ENCODE measurements around the gene ZNF830. TPM values are rescaled to one million over a fixed set of nuclear protein-coding genes. Genes with fewer than 3 reads are reported as not detected.

The ZNF830 gene
- total and polyA plus RNA-seq, 9 of the 15 experiments (the other 6 are each of a cell fraction or from before 2014, with no cell fraction given) = 13.1 to 28.7 (median 21.7) TPM

DNA sequence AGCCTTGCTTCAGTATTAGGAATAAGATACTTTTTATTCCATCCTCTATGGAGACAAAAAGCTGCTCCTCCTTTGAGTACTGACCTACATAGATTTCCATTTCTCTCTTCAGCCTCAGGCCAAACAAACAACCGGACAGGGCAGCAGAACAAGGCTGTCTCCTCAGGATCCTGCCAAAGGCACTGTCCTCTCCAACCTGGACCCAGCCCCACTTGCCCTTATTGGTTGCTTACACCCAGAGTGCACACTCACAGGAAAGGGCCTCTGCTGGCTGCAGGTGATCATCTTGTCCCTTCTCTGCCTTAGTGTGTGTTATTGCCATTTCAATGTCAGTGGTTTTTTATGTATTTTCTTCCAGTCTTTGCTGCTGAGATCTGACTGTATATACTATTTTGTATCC is 45.6 kb downstream of the ZNF830 start:
- ChIA-PET POLR2A (interaction anchor here (0.9 to 1.4 kb wide), 5 partner anchors 9 to 124 kb away, joined by 3 to 5 read pairs (median 3); no protein-coding TSS in a partner anchor), CTCF (ENCODE audit: low intra/inter-chr PET ratio) (no interaction called here)
- intact Hi-C loops (cut with micrococcal nuclease) (no loop called here), in situ Hi-C loops (cut with MboI) (no loop called here)
- H3K9ac ChIP-seq (ENCODE audit: insufficient read depth in 1 of 2, low read depth in 2 of 2, low read length in 2 of 2) = no peak overlapping the region
- no peaks in the 10 kb centered on the region for H4K20me1 ChIP-seq (replicated peaks; ENCODE audit: control insufficient read depth, insufficient read depth, low read length)
- ATAC-seq = peak; percentile 11; the same call in 1 of the 3 replicates
- no peaks in the 10 kb centered on the region for H3K79me2 ChIP-seq (ENCODE audit: control insufficient read depth, insufficient read depth, low read length)
- no peaks in the 10 kb centered on the region for H3K9me1 ChIP-seq (ENCODE audit: control insufficient read depth, insufficient read depth, low read length)
- no peak overlapping the region for H2AFZ ChIP-seq (ENCODE audit: low read depth, low read length)
- 64% methylated on average over 1 of the region's 1 CpG for WGBS (ENCODE audit: insufficient coverage, low coverage, missing lambda C conversion rate)
- no peak overlapping the region for H3K4me3 ChIP-seq
- H3K27me3 ChIP-seq (ENCODE audit: control insufficient read depth in 2 of 2, insufficient read depth in 2 of 2, low read length in 2 of 2) = no peaks in the 10 kb centered on the region
- no peak overlapping the region for H3K27ac ChIP-seq (ENCODE audit: extremely low read depth, low read depth, low read length)
- no peak for FAIRE-seq
- H3K4me2 ChIP-seq (ENCODE audit: insufficient read depth, low read length) = no peak overlapping the region
- no peak for DNase-seq (ENCODE audit: extremely low read depth in 1 of 4, low spot score in 3 of 4)
- H3K9me3 ChIP-seq (replicated peaks; ENCODE audit: control insufficient read depth, insufficient read depth, low read depth, low read length) = no peaks in the 10 kb centered on the region
- BruUV-seq (replicated peaks) = no TSS peak
- H3K4me1 ChIP-seq (replicated peaks in 1 of 2; ENCODE audit: control insufficient read depth in 2 of 2, insufficient read depth in 2 of 2, low read length in 2 of 2) = no peaks in the 10 kb centered on the region
- H3K36me3 ChIP-seq (ENCODE audit: control insufficient read depth, insufficient read depth, low read length) = peaks cover 76% of the 10 kb centered on the region
- TF ChIP-seq, protein P1, sequence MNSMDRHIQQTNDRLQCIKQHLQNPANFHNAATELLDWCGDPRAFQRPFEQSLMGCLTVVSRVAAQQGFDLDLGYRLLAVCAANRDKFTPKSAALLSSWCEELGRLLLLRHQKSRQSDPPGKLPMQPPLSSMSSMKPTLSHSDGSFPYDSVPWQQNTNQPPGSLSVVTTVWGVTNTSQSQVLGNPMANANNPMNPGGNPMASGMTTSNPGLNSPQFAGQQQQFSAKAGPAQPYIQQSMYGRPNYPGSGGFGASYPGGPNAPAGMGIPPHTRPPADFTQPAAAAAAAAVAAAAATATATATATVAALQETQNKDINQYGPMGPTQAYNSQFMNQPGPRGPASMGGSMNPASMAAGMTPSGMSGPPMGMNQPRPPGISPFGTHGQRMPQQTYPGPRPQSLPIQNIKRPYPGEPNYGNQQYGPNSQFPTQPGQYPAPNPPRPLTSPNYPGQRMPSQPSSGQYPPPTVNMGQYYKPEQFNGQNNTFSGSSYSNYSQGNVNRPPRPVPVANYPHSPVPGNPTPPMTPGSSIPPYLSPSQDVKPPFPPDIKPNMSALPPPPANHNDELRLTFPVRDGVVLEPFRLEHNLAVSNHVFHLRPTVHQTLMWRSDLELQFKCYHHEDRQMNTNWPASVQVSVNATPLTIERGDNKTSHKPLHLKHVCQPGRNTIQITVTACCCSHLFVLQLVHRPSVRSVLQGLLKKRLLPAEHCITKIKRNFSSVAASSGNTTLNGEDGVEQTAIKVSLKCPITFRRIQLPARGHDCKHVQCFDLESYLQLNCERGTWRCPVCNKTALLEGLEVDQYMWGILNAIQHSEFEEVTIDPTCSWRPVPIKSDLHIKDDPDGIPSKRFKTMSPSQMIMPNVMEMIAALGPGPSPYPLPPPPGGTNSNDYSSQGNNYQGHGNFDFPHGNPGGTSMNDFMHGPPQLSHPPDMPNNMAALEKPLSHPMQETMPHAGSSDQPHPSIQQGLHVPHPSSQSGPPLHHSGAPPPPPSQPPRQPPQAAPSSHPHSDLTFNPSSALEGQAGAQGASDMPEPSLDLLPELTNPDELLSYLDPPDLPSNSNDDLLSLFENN (IDR thresholded peaks at IDR 0.05; ENCODE audit: low read depth in 2 of 2, low read length in 2 of 2) = no peak
- TF ChIP-seq ZNF696 (CRISPR knock-in tag; conservative IDR thresholded peaks at IDR 0.05) (no peak), MCM2 (IDR thresholded peaks at IDR 0.05; ENCODE audit: low read depth) (no peak), SRF (CRISPR knock-in tag; IDR thresholded peaks at IDR 0.05) (no peak), SMARCA4 (IDR thresholded peaks at IDR 0.05) (no peak), POLR2A (conservative IDR thresholded peaks at IDR 0.05) (no peak), ZFX (CRISPR knock-in tag; IDR thresholded peaks at IDR 0.05) (no peak), PYGO2 (tag; IDR thresholded peaks at IDR 0.05) (no peak), CBX1 (IDR thresholded peaks at IDR 0.05; ENCODE audit: low read depth) (no peak)
- TF ChIP-seq, protein P2, sequence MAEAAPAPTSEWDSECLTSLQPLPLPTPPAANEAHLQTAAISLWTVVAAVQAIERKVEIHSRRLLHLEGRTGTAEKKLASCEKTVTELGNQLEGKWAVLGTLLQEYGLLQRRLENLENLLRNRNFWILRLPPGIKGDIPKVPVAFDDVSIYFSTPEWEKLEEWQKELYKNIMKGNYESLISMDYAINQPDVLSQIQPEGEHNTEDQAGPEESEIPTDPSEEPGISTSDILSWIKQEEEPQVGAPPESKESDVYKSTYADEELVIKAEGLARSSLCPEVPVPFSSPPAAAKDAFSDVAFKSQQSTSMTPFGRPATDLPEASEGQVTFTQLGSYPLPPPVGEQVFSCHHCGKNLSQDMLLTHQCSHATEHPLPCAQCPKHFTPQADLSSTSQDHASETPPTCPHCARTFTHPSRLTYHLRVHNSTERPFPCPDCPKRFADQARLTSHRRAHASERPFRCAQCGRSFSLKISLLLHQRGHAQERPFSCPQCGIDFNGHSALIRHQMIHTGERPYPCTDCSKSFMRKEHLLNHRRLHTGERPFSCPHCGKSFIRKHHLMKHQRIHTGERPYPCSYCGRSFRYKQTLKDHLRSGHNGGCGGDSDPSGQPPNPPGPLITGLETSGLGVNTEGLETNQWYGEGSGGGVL (CRISPR knock-in tag; IDR thresholded peaks at IDR 0.05) = no peak
- TF ChIP-seq, protein P3, sequence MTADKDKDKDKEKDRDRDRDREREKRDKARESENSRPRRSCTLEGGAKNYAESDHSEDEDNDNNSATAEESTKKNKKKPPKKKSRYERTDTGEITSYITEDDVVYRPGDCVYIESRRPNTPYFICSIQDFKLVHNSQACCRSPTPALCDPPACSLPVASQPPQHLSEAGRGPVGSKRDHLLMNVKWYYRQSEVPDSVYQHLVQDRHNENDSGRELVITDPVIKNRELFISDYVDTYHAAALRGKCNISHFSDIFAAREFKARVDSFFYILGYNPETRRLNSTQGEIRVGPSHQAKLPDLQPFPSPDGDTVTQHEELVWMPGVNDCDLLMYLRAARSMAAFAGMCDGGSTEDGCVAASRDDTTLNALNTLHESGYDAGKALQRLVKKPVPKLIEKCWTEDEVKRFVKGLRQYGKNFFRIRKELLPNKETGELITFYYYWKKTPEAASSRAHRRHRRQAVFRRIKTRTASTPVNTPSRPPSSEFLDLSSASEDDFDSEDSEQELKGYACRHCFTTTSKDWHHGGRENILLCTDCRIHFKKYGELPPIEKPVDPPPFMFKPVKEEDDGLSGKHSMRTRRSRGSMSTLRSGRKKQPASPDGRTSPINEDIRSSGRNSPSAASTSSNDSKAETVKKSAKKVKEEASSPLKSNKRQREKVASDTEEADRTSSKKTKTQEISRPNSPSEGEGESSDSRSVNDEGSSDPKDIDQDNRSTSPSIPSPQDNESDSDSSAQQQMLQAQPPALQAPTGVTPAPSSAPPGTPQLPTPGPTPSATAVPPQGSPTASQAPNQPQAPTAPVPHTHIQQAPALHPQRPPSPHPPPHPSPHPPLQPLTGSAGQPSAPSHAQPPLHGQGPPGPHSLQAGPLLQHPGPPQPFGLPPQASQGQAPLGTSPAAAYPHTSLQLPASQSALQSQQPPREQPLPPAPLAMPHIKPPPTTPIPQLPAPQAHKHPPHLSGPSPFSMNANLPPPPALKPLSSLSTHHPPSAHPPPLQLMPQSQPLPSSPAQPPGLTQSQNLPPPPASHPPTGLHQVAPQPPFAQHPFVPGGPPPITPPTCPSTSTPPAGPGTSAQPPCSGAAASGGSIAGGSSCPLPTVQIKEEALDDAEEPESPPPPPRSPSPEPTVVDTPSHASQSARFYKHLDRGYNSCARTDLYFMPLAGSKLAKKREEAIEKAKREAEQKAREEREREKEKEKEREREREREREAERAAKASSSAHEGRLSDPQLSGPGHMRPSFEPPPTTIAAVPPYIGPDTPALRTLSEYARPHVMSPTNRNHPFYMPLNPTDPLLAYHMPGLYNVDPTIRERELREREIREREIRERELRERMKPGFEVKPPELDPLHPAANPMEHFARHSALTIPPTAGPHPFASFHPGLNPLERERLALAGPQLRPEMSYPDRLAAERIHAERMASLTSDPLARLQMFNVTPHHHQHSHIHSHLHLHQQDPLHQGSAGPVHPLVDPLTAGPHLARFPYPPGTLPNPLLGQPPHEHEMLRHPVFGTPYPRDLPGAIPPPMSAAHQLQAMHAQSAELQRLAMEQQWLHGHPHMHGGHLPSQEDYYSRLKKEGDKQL (CRISPR knock-in tag; IDR thresholded peaks at IDR 0.05; ENCODE audit: borderline replicate concordance) = no peak

Measured in K562 (cell line).